Sigmoid colon (tissue), 7 donors: ENCODE data around the gene MYL1. TPM values are rescaled to one million over a fixed set of nuclear protein-coding genes. Genes with fewer than 3 reads are reported as not detected.

Experiments used
- DNase-seq: peaks from one replicate; pipeline ENCODE4 v3.0.0-alpha.2; 2019
- H3K27ac ChIP-seq, 4 donors: fragments of 200-600 bp; sonication (generic); one replicate each; pipeline ENCODE4 v1.5.1; 2016 to 2019; ENCODE audit warnings: mild to moderate bottlenecking in 1 of 4
- H3K27me3 ChIP-seq, 3 donors: fragments of 200-600 bp; sonication (generic); one replicate each; pipeline ENCODE4 v1.5.1; 2019; ENCODE audit warnings: mild to moderate bottlenecking in 1 of 3
- H3K36me3 ChIP-seq, 4 donors: fragments of 200-600 bp; sonication (generic); one replicate each; pipeline ENCODE4 v1.5.1; 2016 to 2019
- H3K4me1 ChIP-seq, 4 donors: fragments of 200-600 bp; sonication (generic); one replicate each; pipeline ENCODE4 v1.5.1; 2017 to 2019
- H3K4me3 ChIP-seq, 4 donors: fragments of 200-600 bp; sonication (generic); one replicate each; pipeline ENCODE4 v1.5.1; 2017 to 2019; ENCODE audit warnings: mild to moderate bottlenecking in 2 of 4, moderate library complexity in 1 of 4
- H3K9me3 ChIP-seq, 4 donors: fragments of 200-600 bp in 3 of 4; sonication (generic) in 3 of 4; one replicate each; pipeline versions ENCODE4 v1.5.1 to v1.6.1; 2013 to 2019
- CTCF ChIP-seq, 4 experiments: fragments of 450-650 bp in 3 of 4; fragments of 200-600 bp in 1 of 4; IDR thresholded peaks; one replicate each; pipeline ENCODE4 v1.5.1; 2016 to 2019; ENCODE audit warnings: antibody characterized with exemption in 4 of 4, mild to moderate bottlenecking in 3 of 4, moderate library complexity in 2 of 4
- EP300 ChIP-seq, 4 donors: sonication (generic); formaldehyde crosslinking; IDR thresholded peaks; one replicate each; pipeline ENCODE4 v1.6.1; 2017; ENCODE audit warnings: antibody characterized with exemption in 4 of 4
- POLR2A ChIP-seq, 2 donors: fragments of 450-650 bp; IDR thresholded peaks; one replicate each; pipeline ENCODE4 v1.6.1; 2016; ENCODE audit warnings: antibody characterized with exemption in 2 of 2, mild to moderate bottlenecking in 2 of 2, moderate library complexity in 2 of 2
- POLR2AphosphoS5 ChIP-seq, 4 donors: sonication (generic); formaldehyde crosslinking; IDR thresholded peaks; one replicate each; pipeline ENCODE4 v1.6.1; 2017; ENCODE audit warnings: antibody characterized with exemption in 4 of 4
- WGBS, 2 donors: extraction: QIAGEN DNeasy Blood & Tissue Kit; methylation state at CpG; one replicate each; pipeline ENCODE4 v1.1.7; 2013; 5-methylcytosine and 5-hydroxymethylcytosine counted together
- intact Hi-C: fragments of 100-400 bp; cut with DNase I; formaldehyde crosslinking; loops from one replicate; pipeline ENCODE4 v1.15.1; 2023
- polyA plus RNA-seq, 3 donors: library from polyadenylated mRNA; stranded (reverse); fragments of 200-250 nt; gene quantifications; one replicate each; pipeline ENCODE4 v1.2.3, GENCODE V29; 2013
- total RNA-seq, 4 donors: library from RNA; depleted of rRNA; stranded (reverse); fragments of >200 nt; gene quantifications; one replicate each; pipeline ENCODE4 v1.1.0, GENCODE V29; 2016
- donor health status: healthy with polysubstance abuse.
- donor health status: Bipolar disorder and iron deficiency.
- donor health status: healthy.

Gene MYL1
- total and polyA plus RNA-seq, 7 donors, result 4.8 TPM; not detected in 6

GRCh38 chr2:210318486-210318885 lies 3.5 kb upstream of the MYL1 start:
- no peak for TF ChIP-seq POLR2AphosphoS5 (IDR thresholded peaks at IDR 0.05)
- TF ChIP-seq EP300 (IDR thresholded peaks at IDR 0.05), result no peak
- no peak for TF ChIP-seq CTCF (IDR thresholded peaks at IDR 0.05)
- TF ChIP-seq POLR2A (IDR thresholded peaks at IDR 0.05), result no peak
- intact Hi-C loops, result no loop called here
- Histone ChIP-seq H3K27ac (no peak overlapping the region), H3K4me3 (no peak overlapping the region), H3K9me3 (no peaks in the 10 kb centered on the region), H3K4me1 (no peaks in the 10 kb centered on the region), H3K27me3 (no peaks in the 10 kb centered on the region), H3K36me3 (no peaks in the 10 kb centered on the region)
- no peak for DNase-seq
- 72 to 81% methylated on average over 2 of the region's 2 CpGs for WGBS, 2 donors

GRCh38 chr2:210310550-210310949 lies 4.4 kb downstream of the MYL1 start:
- intact Hi-C loops, result no loop called here
- H3K27ac ChIP-seq, result no peak overlapping the region
- no peaks in the 10 kb centered on the region for H3K27me3 ChIP-seq
- 44 to 48% methylated on average over 1 of the region's 1 CpG for WGBS, 2 donors
- H3K4me1 ChIP-seq, result no peaks in the 10 kb centered on the region
- no peaks in the 10 kb centered on the region for H3K36me3 ChIP-seq
- DNase-seq, result no peak
- no peak for TF ChIP-seq POLR2AphosphoS5 (IDR thresholded peaks at IDR 0.05)
- no peak for TF ChIP-seq EP300 (IDR thresholded peaks at IDR 0.05)
- TF ChIP-seq CTCF (IDR thresholded peaks at IDR 0.05), result no peak
- TF ChIP-seq POLR2A (IDR thresholded peaks at IDR 0.05), result no peak
- no peaks in the 10 kb centered on the region for H3K9me3 ChIP-seq
- H3K4me3 ChIP-seq, result no peak overlapping the region

- Histone ChIP-seq H3K27me3 (no peaks in the 10 kb centered on the region), H3K9me3 (no peaks in the 10 kb centered on the region), H3K27ac (no peak overlapping the region), H3K4me1 (no peaks in the 10 kb centered on the region), H3K36me3 (no peaks in the 10 kb centered on the region), H3K4me3 (no peak overlapping the region)
- WGBS, 2 donors, result 8 to 52% methylated on average over 1 of the region's 1 CpG
- intact Hi-C loops, result no loop called here
- no peak for DNase-seq
- TF ChIP-seq CTCF (IDR thresholded peaks at IDR 0.05) (no peak), EP300 (IDR thresholded peaks at IDR 0.05) (no peak), POLR2A (IDR thresholded peaks at IDR 0.05) (no peak), POLR2AphosphoS5 (IDR thresholded peaks at IDR 0.05) (no peak)
These were observed 5.3 kb downstream of the MYL1 start for GRCh38 chr2:210309548-210310233.

- WGBS, 2 donors, result 75 to 95% methylated on average over 3 of the region's 3 CpGs
- no peak for DNase-seq
- intact Hi-C loops, result no loop called here
These were observed 11.5 kb downstream of the MYL1 start for GRCh38 chr2:210303498-210303897.

More at GRCh38 chr2:210303498-210303897, 11.5 kb downstream of the MYL1 start:
- Histone ChIP-seq H3K27me3 (no peaks in the 10 kb centered on the region), H3K36me3 (no peaks in the 10 kb centered on the region), H3K27ac (no peak overlapping the region), H3K4me3 (no peak overlapping the region), H3K4me1 (no peaks in the 10 kb centered on the region), H3K9me3 (no peaks in the 10 kb centered on the region)
- TF ChIP-seq CTCF (IDR thresholded peaks at IDR 0.05) (no peak), EP300 (IDR thresholded peaks at IDR 0.05) (no peak), POLR2AphosphoS5 (IDR thresholded peaks at IDR 0.05) (no peak), POLR2A (IDR thresholded peaks at IDR 0.05) (no peak)
